Spleen (tissue), 11 donors: Measurements from ENCODE around the gene ACACA. TPM values are rescaled to one million over a fixed set of nuclear protein-coding genes. Genes with fewer than 3 reads are reported as not detected.

Source experiments
- DNase-seq: peaks from one replicate; pipeline ENCODE4 v3.0.0-alpha.2; 2020
- H3K27ac ChIP-seq, 8 donors: fragments of 200-600 bp; sonication (generic) in 7 of 8; 1 replicate in 4 of 8; 2 replicates in 4 of 8; pipeline versions ENCODE4 v1.5.0 to v1.8.0; 2016 to 2021; ENCODE audit warnings: inconsistent platforms in 4 of 8, mild to moderate bottlenecking in 4 of 8, moderate library complexity in 1 of 8
- H3K27me3 ChIP-seq, 7 donors: fragments of 200-600 bp; sonication (generic) in 6 of 7; replicated peaks in 1 of 7; 1 replicate in 4 of 7; 2 replicates in 3 of 7; pipeline versions ENCODE4 v1.5.0 to v1.8.0; 2016 to 2021; ENCODE audit warnings: inconsistent platforms in 3 of 7, mild to moderate bottlenecking in 1 of 7
- H3K36me3 ChIP-seq, 6 donors: fragments of 200-600 bp; sonication (generic) in 5 of 6; 1 replicate in 4 of 6; 2 replicates in 2 of 6; pipeline versions ENCODE4 v1.5.0 to v1.8.0; 2016 to 2021; ENCODE audit warnings: inconsistent platforms in 2 of 6
- H3K4me1 ChIP-seq, 6 donors: fragments of 200-600 bp; sonication (generic) in 5 of 6; 1 replicate in 3 of 6; 2 replicates in 3 of 6; pipeline versions ENCODE4 v1.5.0 to v1.8.0; 2016 to 2021; ENCODE audit warnings: inconsistent platforms in 3 of 6
- H3K4me3 ChIP-seq, 8 donors: fragments of 200-600 bp; sonication (generic) in 7 of 8; 1 replicate in 4 of 8; 2 replicates in 4 of 8; pipeline versions ENCODE4 v1.5.0 to v1.8.0; 2016 to 2021; ENCODE audit warnings: inconsistent platforms in 4 of 8, mild to moderate bottlenecking in 4 of 8, moderate library complexity in 2 of 8
- H3K9me3 ChIP-seq, 8 donors: fragments of 200-600 bp; sonication (generic) in 7 of 8; 1 replicate in 4 of 8; 2 replicates in 4 of 8; pipeline versions ENCODE4 v1.5.0 to v1.8.0; 2016 to 2021; ENCODE audit warnings: inconsistent platforms in 4 of 8
- POLR2A ChIP-seq, 3 donors: fragments of 450-650 bp; IDR thresholded peaks; one replicate each; pipeline ENCODE4 v1.5.1; 2017; ENCODE audit warnings: antibody characterized with exemption in 3 of 3, mild to moderate bottlenecking in 1 of 3
- POLR2AphosphoS5 ChIP-seq, 3 donors: sonication (generic); formaldehyde crosslinking; IDR thresholded peaks; one replicate each; pipeline ENCODE4 v1.5.1; 2017; ENCODE audit warnings: antibody characterized with exemption in 3 of 3
- WGBS, 5 donors: extraction: QIAGEN DNeasy Blood & Tissue Kit in 3 of 5; methylation state at CpG; one replicate each; pipeline versions ENCODE4 v1.1.5 to v1.1.7; 2013 to 2018; 5-methylcytosine and 5-hydroxymethylcytosine counted together
- intact Hi-C: fragments of 100-400 bp; cut with DNase I; formaldehyde crosslinking; loops from one replicate; pipeline ENCODE4 v1.15.0; 2023; ENCODE audit warnings: low total_unique reads
- polyA plus RNA-seq, 3 donors: library from polyadenylated mRNA; stranded (reverse); fragments of 200-250 nt; gene quantifications; one replicate each; pipeline ENCODE4 v1.2.1, GENCODE V29; 2013
- total RNA-seq, 7 donors: library from RNA; depleted of rRNA in 3 of 7; stranded (reverse); fragments of >200 nt in 3 of 7; fragmentation: NEBNext Ultra II Directional in 4 of 7; extraction: Animal tissue kit (Norgen Biotek cat#: 25700) in 4 of 7; gene quantifications; one replicate each; pipeline versions ENCODE4 v1.1.0 to v1.2.1, GENCODE V29; 2016 to 2021
- TF ChIP-seq, protein P1 (sequence below), 11 experiments: fragments of 200-600 bp in 7 of 11; fragments of 450-650 bp in 4 of 11; sonication (generic) in 4 of 11; IDR thresholded peaks in 8 of 11; conservative IDR thresholded peaks in 3 of 11; 1 replicate in 7 of 11; 2 replicates in 4 of 11; pipeline versions ENCODE4 v1.4.0 to v1.8.0; 2016 to 2021; ENCODE audit warnings: antibody characterized with exemption in 11 of 11, inconsistent platforms in 4 of 11, mild to moderate bottlenecking in 1 of 11
- donor health status: healthy with polysubstance abuse.
- donor health status: DM: no; HTN: no; CAD: no; lungs with moderate emphysema.
- donor health status: DM: no; HTN: no; CAD: no.
- donor health status: Bipolar disorder and iron deficiency.
- donor health status: healthy.
- donor health status: DM: no; HTN: no; CAD: no.
- donor health status: DM: yes; HTN: yes; CAD: no.

The ACACA gene
- total and polyA plus RNA-seq, 10 donors = 3.2 to 50.8 (median 29.2) TPM

- TF ChIP-seq POLR2A (IDR thresholded peaks at IDR 0.05) (no peak), POLR2AphosphoS5 (IDR thresholded peaks at IDR 0.05) (no peak)
- TF ChIP-seq, protein P1, sequence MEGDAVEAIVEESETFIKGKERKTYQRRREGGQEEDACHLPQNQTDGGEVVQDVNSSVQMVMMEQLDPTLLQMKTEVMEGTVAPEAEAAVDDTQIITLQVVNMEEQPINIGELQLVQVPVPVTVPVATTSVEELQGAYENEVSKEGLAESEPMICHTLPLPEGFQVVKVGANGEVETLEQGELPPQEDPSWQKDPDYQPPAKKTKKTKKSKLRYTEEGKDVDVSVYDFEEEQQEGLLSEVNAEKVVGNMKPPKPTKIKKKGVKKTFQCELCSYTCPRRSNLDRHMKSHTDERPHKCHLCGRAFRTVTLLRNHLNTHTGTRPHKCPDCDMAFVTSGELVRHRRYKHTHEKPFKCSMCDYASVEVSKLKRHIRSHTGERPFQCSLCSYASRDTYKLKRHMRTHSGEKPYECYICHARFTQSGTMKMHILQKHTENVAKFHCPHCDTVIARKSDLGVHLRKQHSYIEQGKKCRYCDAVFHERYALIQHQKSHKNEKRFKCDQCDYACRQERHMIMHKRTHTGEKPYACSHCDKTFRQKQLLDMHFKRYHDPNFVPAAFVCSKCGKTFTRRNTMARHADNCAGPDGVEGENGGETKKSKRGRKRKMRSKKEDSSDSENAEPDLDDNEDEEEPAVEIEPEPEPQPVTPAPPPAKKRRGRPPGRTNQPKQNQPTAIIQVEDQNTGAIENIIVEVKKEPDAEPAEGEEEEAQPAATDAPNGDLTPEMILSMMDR (IDR thresholded peaks at IDR 0.05 in 8 of 11, conservative IDR thresholded peaks at IDR 0.05 in 3 of 11) = no peak
- H3K9me3 ChIP-seq = no peaks in the 10 kb centered on the region
- no peak overlapping the region for H3K27ac ChIP-seq
- H3K36me3 ChIP-seq = peaks cover 0 to 68% (median 18%) of the 10 kb centered on the region in 6 donors
- 95 to 99% (median 96%) methylated on average over 2 of the region's 2 CpGs for whole genome bisulfite sequencing, 5 donors
- no peaks in the 10 kb centered on the region for H3K27me3 ChIP-seq
- H3K4me1 ChIP-seq = no peaks in the 10 kb centered on the region
- intact Hi-C loops = no loop called here
- no peak for DNase-seq
- H3K4me3 ChIP-seq = no peak overlapping the region
Observed at GRCh38 chr17:37200497-37200896, 206.1 kb downstream of the ACACA start.

- no peak for TF ChIP-seq POLR2A (IDR thresholded peaks at IDR 0.05)
- TF ChIP-seq, protein P1 (IDR thresholded peaks at IDR 0.05 in 8 of 11, conservative IDR thresholded peaks at IDR 0.05 in 3 of 11) = no peak
- no peaks in the 10 kb centered on the region for H3K27me3 ChIP-seq
- peaks cover 0 to 51% (median 4%) of the 10 kb centered on the region in 6 donors for H3K36me3 ChIP-seq
- 82 to 98% (median 90%) methylated on average over 2 of the region's 2 CpGs for WGBS, 5 donors
- no peak overlapping the region for H3K27ac ChIP-seq
- H3K4me3 ChIP-seq = no peak overlapping the region
- H3K9me3 ChIP-seq = no peaks in the 10 kb centered on the region
- intact Hi-C loops = no loop called here
- DNase-seq = no peak
- no peaks in the 10 kb centered on the region for H3K4me1 ChIP-seq
Observed at GRCh38 chr17:37197336-37197735, 209.3 kb downstream of the ACACA start.

GRCh38 chr17:37194208-37194607 is 212.4 kb downstream of the ACACA start:
- Histone ChIP-seq H3K27ac (no peak overlapping the region), H3K9me3 (no peaks in the 10 kb centered on the region), H3K27me3 (no peaks in the 10 kb centered on the region), H3K36me3 (peaks cover 0 to 55% (median 9%) of the 10 kb centered on the region in 6 donors), H3K4me3 (no peak overlapping the region), H3K4me1 (no peaks in the 10 kb centered on the region)
- TF ChIP-seq, protein P1 (IDR thresholded peaks at IDR 0.05 in 8 of 11, conservative IDR thresholded peaks at IDR 0.05 in 3 of 11) = no peak
- TF ChIP-seq POLR2AphosphoS5 (IDR thresholded peaks at IDR 0.05) = no peak
- TF ChIP-seq POLR2A (IDR thresholded peaks at IDR 0.05) = no peak
- 85 to 100% (median 96%) methylated on average over 1 of the region's 1 CpG for WGBS, 5 donors
- no peak for DNase-seq
- intact Hi-C loops = no loop called here

GRCh38 chr17:37191219-37191618 is 215.4 kb downstream of the ACACA start:
- WGBS, 5 donors = 95 to 98% (median 95%) methylated on average over 2 of the region's 2 CpGs
- Histone ChIP-seq H3K4me1 (no peaks in the 10 kb centered on the region), H3K27me3 (no peaks in the 10 kb centered on the region), H3K27ac (no peak overlapping the region), H3K4me3 (no peak overlapping the region), H3K9me3 (no peaks in the 10 kb centered on the region), H3K36me3 (peaks cover 0 to 73% (median 22%) of the 10 kb centered on the region in 6 donors)
- intact Hi-C loops = no loop called here
- TF ChIP-seq, protein P1 (IDR thresholded peaks at IDR 0.05 in 8 of 11, conservative IDR thresholded peaks at IDR 0.05 in 3 of 11) = no peak
- no peak for TF ChIP-seq POLR2AphosphoS5 (IDR thresholded peaks at IDR 0.05)
- TF ChIP-seq POLR2A (IDR thresholded peaks at IDR 0.05) = no peak
- DNase-seq = no peak
